IPS DF 6.9 (cell line): ENCODE results near the gene AQR.

Experiments
- DNase-seq: peaks from one replicate; pipeline ENCODE4 v3.0.0-alpha.2; 2013; ENCODE audit warnings: low read depth, low spot score
- H3K27ac ChIP-seq: one replicate; pipeline ENCODE4 v1.5.1; 2013; ENCODE audit warnings: low read length, control low read depth
- H3K27me3 ChIP-seq: 2 replicates; pipeline ENCODE4 v1.6.1; 2013; ENCODE audit warnings: mild to moderate bottlenecking, low read length; ENCODE audit not compliant: control insufficient read depth, insufficient read depth
- H3K36me3 ChIP-seq: 2 replicates; pipeline ENCODE4 v1.6.1; 2013; ENCODE audit warnings: low read length; ENCODE audit not compliant: control insufficient read depth, insufficient read depth
- H3K4me1 ChIP-seq: 2 replicates; pipeline ENCODE4 v1.6.1; 2013; ENCODE audit warnings: low read length; ENCODE audit not compliant: control insufficient read depth, insufficient read depth
- H3K4me3 ChIP-seq: 2 replicates; pipeline ENCODE4 v1.5.1; 2013; ENCODE audit warnings: mild to moderate bottlenecking, low read length
- H3K9me3 ChIP-seq: 2 replicates; pipeline ENCODE4 v1.6.1; 2013; ENCODE audit warnings: low read length, inconsistent platforms; ENCODE audit not compliant: control insufficient read depth, insufficient read depth
- WGBS: extraction: QIAGEN DNeasy Blood & Tissue Kit; methylation state at CpG from one replicate; pipeline ENCODE4 v1.1.7; 2013; ENCODE audit warnings: mixed read lengths, missing lambda C conversion rate; ENCODE audit not compliant: insufficient read length, insufficient coverage; 5-methylcytosine and 5-hydroxymethylcytosine counted together

Gene AQR

GRCh38 chr15:34969340-34970097 lies at the start of gene AQR:
Gene AQR, minus strand, starts transcription at chr15:34969742. Its CDS starts 129 bp downstream, at chr15:34969613.
- Histone ChIP-seq H3K9me3 (no peaks in the 10 kb centered on the region), H3K4me3 (peak within 1 kb of the TSS; percentile 94), H3K27me3 (no peaks in the 10 kb centered on the region), H3K36me3 (no peaks in the 10 kb centered on the region; the same call in 1 of the 2 replicates), H3K27ac (no peak within 1 kb of the TSS), H3K4me1 (peaks cover 2% of the 10 kb centered on the region; the same call in 1 of the 2 replicates)
- DNase-seq, result peak; percentile 97
- no CpG with 5 or more reads among the region's 44 CpGs for WGBS

GRCh38 chr15:35014241-35014640 lies 44.7 kb upstream of the AQR start:
- H3K27ac ChIP-seq, result no peak overlapping the region
- no peak overlapping the region for H3K4me3 ChIP-seq
- no peaks in the 10 kb centered on the region for H3K36me3 ChIP-seq
- DNase-seq, result no peak
- H3K9me3 ChIP-seq, result no peaks in the 10 kb centered on the region; the same call in 1 of the 2 replicates
- peaks cover 3% of the 10 kb centered on the region; the same call in 1 of the 2 replicates for H3K4me1 ChIP-seq
- no peaks in the 10 kb centered on the region for H3K27me3 ChIP-seq

GRCh38 chr15:35013370-35013769 lies 43.8 kb upstream of the AQR start:
- Histone ChIP-seq H3K36me3 (no peaks in the 10 kb centered on the region), H3K27ac (no peak overlapping the region), H3K4me1 (0 out of 2 replicates have a peak, but pooled peaks cover 2% of the 10 kb centered on the region), H3K9me3 (no peaks in the 10 kb centered on the region; the same call in 1 of the 2 replicates), H3K27me3 (no peaks in the 10 kb centered on the region), H3K4me3 (no peak overlapping the region)
- WGBS, result 100% methylated on average over 1 of the region's 4 CpGs
- DNase-seq, result no peak

GRCh38 chr15:35007397-35007796 lies 37.9 kb upstream of the AQR start:
- no peak for DNase-seq
- H3K9me3 ChIP-seq, result no peaks in the 10 kb centered on the region
- H3K27ac ChIP-seq, result no peak overlapping the region
- H3K4me1 ChIP-seq, result no peaks in the 10 kb centered on the region
- no CpG with 5 or more reads among the region's 2 CpGs for WGBS
- no peak overlapping the region for H3K4me3 ChIP-seq
- H3K27me3 ChIP-seq, result no peaks in the 10 kb centered on the region
- no peaks in the 10 kb centered on the region for H3K36me3 ChIP-seq

- no peaks in the 10 kb centered on the region for H3K4me1 ChIP-seq
- no peak overlapping the region for H3K27ac ChIP-seq
- H3K9me3 ChIP-seq, result no peaks in the 10 kb centered on the region
- DNase-seq, result no peak
- WGBS, result no CpG with 5 or more reads among the region's 6 CpGs
- no peak overlapping the region for H3K4me3 ChIP-seq
- H3K27me3 ChIP-seq, result no peaks in the 10 kb centered on the region
- H3K36me3 ChIP-seq, result no peaks in the 10 kb centered on the region
Measured at GRCh38 chr15:35005933-35006332, 36.4 kb upstream of the AQR start.

- Histone ChIP-seq H3K4me1 (peaks cover 2% of the 10 kb centered on the region; the same call in 1 of the 2 replicates), H3K4me3 (no peak overlapping the region), H3K9me3 (no peaks in the 10 kb centered on the region), H3K27ac (no peak overlapping the region), H3K36me3 (no peaks in the 10 kb centered on the region), H3K27me3 (no peaks in the 10 kb centered on the region)
- DNase-seq, result no peak
- WGBS, result no CpG with 5 or more reads among the region's 3 CpGs
Measured at GRCh38 chr15:35003928-35004327, 34.4 kb upstream of the AQR start.

GRCh38 chr15:35000511-35000910 lies 31.0 kb upstream of the AQR start:
- DNase-seq, result no peak
- no CpG with 5 or more reads among the region's 1 CpG for WGBS
- Histone ChIP-seq H3K9me3 (no peaks in the 10 kb centered on the region), H3K36me3 (no peaks in the 10 kb centered on the region), H3K4me3 (no peak overlapping the region), H3K27ac (no peak overlapping the region), H3K4me1 (peaks cover 2% of the 10 kb centered on the region; the same call in 1 of the 2 replicates), H3K27me3 (no peaks in the 10 kb centered on the region)

- Histone ChIP-seq H3K36me3 (no peaks in the 10 kb centered on the region), H3K27me3 (no peaks in the 10 kb centered on the region), H3K27ac (no peak overlapping the region), H3K4me1 (peaks cover 2% of the 10 kb centered on the region; the same call in 1 of the 2 replicates), H3K4me3 (no peak overlapping the region), H3K9me3 (no peaks in the 10 kb centered on the region)
- DNase-seq, result no peak
- no CpG with 5 or more reads among the region's 7 CpGs for WGBS
Measured at GRCh38 chr15:34999906-35000305, 30.4 kb upstream of the AQR start.

GRCh38 chr15:34994925-34995324 lies 25.4 kb upstream of the AQR start:
- Histone ChIP-seq H3K4me3 (no peak overlapping the region), H3K9me3 (no peaks in the 10 kb centered on the region), H3K27ac (no peak overlapping the region), H3K36me3 (no peaks in the 10 kb centered on the region), H3K4me1 (peaks cover 2% of the 10 kb centered on the region; the same call in 1 of the 2 replicates), H3K27me3 (no peaks in the 10 kb centered on the region)
- no CpG with 5 or more reads among the region's 1 CpG for WGBS
- no peak for DNase-seq

- Histone ChIP-seq H3K9me3 (no peaks in the 10 kb centered on the region), H3K27ac (no peak overlapping the region), H3K4me1 (peaks cover 2% of the 10 kb centered on the region; the same call in 1 of the 2 replicates), H3K36me3 (no peaks in the 10 kb centered on the region), H3K4me3 (no peak overlapping the region), H3K27me3 (no peaks in the 10 kb centered on the region)
- no CpG with 5 or more reads among the region's 4 CpGs for WGBS
- DNase-seq, result no peak
Measured at GRCh38 chr15:34993877-34994276, 24.3 kb upstream of the AQR start.

GRCh38 chr15:34993412-34993811 lies 23.9 kb upstream of the AQR start:
- Histone ChIP-seq H3K4me3 (no peak overlapping the region), H3K36me3 (no peaks in the 10 kb centered on the region), H3K27me3 (no peaks in the 10 kb centered on the region), H3K27ac (no peak overlapping the region), H3K4me1 (peaks cover 2% of the 10 kb centered on the region; the same call in 1 of the 2 replicates), H3K9me3 (no peaks in the 10 kb centered on the region)
- no CpG with 5 or more reads among the region's 6 CpGs for WGBS
- DNase-seq, result no peak
